ENCODE data around the gene DCLRE1A. TPM values are rescaled to one million over a fixed set of nuclear protein-coding genes. Genes with fewer than 3 reads are reported as not detected.

The DCLRE1A gene
- total RNA-seq, 1 donor from 2014 or later = 7.7 TPM

GRCh38 chr10:113788604-113789083 lies 65.2 kb downstream of the DCLRE1A start:
- DNase-seq (ENCODE audit: low spot score) = peak; percentile 55

Other genes with a start within 250 kb of the DCLRE1A start
- not detected for gene NRAP, start 190.0 kb downstream of the DCLRE1A start, total RNA-seq
- gene CASP7, start 174.2 kb downstream of the DCLRE1A start, total RNA-seq = 26.2 TPM
- 0.75 TPM for gene PLEKHS1, start 102.4 kb downstream of the DCLRE1A start, total RNA-seq
- 39.7 TPM for gene NHLRC2, start 579 bp upstream of the DCLRE1A start, total RNA-seq
- 1.7 TPM for gene ADRB1, start 189.8 kb upstream of the DCLRE1A start, total RNA-seq